RWPE1 (cell line): ENCODE results near the gene SLCO2B1.

Source experiments
- CTCF ChIA-PET: fragments of 350-600 bp; sonication (Branson Sonifier 250); formaldehyde crosslinking; extraction: SDS; loops from one replicate; lab custom pipeline; 2021; lab: Yijun Ruan, JAX
- POLR2A ChIA-PET: fragments of 400-600 bp; formaldehyde crosslinking; extraction: SDS; loops from one replicate; lab custom pipeline; 2020; ENCODE audit warnings: antibody characterized with exemption; ENCODE audit not compliant: low non-redundant PET; lab: Yijun Ruan, JAX
- DNase-seq: peaks from one replicate; pipeline ENCODE4 v3.0.0; 2012; ENCODE audit warnings: low spot score
- H3K27ac ChIP-seq: fragments of 450-650 bp; 2 replicates; pipeline ENCODE4 v1.5.1; 2017
- TF ChIP-seq, protein P1 (sequence below): fragments of 450-650 bp; conservative IDR thresholded peaks from 2 replicates; pipeline ENCODE4 v1.5.1; 2017; ENCODE audit warnings: low read depth, mild to moderate bottlenecking

Gene SLCO2B1

DNA sequence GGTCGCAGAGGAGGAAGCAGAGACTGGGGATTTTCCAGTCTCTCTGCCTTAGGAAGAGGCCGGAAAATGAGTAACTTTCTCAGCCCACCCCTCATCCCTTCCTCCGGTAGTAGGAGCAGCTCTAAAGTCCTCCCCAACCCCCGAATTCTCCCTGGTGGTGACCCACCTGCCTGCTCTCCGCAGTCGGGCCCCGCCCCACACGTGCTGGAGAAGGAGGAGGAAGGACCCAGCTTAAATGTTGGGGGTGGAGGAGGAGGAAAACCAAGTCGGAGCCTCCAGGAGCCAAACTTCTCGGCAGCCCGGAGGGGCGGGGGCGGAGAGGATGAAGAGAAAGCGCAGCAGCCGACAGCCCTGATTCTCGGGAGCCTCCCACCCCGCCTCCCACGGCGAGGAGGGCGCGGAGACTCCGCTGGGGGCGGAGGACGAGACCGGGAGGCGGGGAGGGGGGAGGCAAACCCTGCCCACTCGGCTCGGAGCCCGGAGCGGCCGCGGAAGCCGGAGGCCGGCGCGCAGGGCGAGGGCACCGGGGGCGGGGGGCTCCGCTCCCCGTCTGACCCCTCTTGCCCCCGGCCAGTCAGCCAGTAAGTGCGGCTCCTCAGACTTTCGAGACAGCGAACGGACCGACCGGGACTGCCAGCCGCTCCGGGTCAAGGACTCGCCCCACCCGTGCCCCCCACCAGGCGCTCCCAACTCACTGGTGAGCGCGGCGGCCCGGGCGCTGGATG, 89.6 kb downstream of the SLCO2B1 start, which contains the start of gene TPBGL:
TSS of gene TPBGL (plus strand) at position 464 of the 725 bp plus-strand sequence. CDS start 276 bp downstream, outside the sequence.
- H3K27ac ChIP-seq: no peak within 1 kb of the TSS
- CTCF ChIA-PET: interaction anchor here (0.6 to 2.5 kb wide), 11 partner anchors 9 to 1007 kb away, joined by 3 to 22 read pairs (median 4); no protein-coding TSS in a partner anchor
- POLR2A ChIA-PET: no interaction called here
- TF ChIP-seq, protein P1, sequence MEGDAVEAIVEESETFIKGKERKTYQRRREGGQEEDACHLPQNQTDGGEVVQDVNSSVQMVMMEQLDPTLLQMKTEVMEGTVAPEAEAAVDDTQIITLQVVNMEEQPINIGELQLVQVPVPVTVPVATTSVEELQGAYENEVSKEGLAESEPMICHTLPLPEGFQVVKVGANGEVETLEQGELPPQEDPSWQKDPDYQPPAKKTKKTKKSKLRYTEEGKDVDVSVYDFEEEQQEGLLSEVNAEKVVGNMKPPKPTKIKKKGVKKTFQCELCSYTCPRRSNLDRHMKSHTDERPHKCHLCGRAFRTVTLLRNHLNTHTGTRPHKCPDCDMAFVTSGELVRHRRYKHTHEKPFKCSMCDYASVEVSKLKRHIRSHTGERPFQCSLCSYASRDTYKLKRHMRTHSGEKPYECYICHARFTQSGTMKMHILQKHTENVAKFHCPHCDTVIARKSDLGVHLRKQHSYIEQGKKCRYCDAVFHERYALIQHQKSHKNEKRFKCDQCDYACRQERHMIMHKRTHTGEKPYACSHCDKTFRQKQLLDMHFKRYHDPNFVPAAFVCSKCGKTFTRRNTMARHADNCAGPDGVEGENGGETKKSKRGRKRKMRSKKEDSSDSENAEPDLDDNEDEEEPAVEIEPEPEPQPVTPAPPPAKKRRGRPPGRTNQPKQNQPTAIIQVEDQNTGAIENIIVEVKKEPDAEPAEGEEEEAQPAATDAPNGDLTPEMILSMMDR: no peak
- no peak for DNase-seq

- TF ChIP-seq, protein P1: peak; percentile 97
- DNase-seq: peak; percentile 86
- H3K27ac ChIP-seq: no peak overlapping the region
- ChIA-PET CTCF (interaction anchor here (0.5 to 2.5 kb wide), 26 partner anchors 8 to 1176 kb away, joined by 3 to 22 read pairs (median 4); no protein-coding TSS in a partner anchor), POLR2A (no interaction called here)
Observed at GRCh38 chr11:75241036-75241905, 90.4 kb downstream of the SLCO2B1 start.

DNA sequence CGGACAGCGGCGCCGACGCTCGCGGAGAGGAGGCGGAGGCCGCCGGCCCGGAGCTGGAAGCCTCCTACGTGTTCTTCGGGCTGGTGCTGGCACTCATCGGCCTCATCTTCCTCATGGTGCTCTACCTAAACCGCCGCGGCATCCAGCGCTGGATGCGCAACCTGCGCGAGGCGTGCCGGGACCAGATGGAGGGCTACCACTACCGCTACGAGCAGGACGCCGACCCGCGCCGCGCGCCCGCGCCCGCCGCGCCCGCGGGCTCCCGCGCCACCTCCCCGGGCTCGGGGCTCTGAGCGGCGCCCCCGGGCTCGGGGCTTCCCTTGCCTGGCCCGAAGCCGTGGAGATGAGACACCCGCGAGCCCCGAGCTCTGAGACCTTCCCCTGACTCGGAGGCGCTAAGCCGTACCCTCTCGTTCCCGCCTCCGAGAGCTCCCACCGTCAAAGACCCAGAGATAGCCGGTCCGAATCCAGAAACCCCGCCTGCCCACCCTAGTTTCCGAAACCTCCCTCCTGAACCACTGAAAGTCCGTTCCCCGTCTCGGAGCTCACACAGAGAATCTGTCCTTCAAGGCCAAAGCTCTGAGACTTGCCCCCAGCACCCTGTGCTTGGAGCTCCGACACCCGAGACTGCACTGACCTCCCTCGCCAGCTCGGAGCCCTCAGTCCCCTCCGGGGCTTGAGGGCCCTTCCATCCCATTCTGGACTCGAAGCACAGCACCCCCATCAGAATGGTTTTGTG, 91.2 kb downstream of the SLCO2B1 start:
- no peak for DNase-seq
- POLR2A ChIA-PET: no interaction called here
- H3K27ac ChIP-seq: no peak overlapping the region
- CTCF ChIA-PET: interaction anchor here (0.5 to 2.5 kb wide), 21 partner anchors 8 to 1175 kb away, joined by 3 to 22 read pairs (median 4); no protein-coding TSS in a partner anchor
- TF ChIP-seq, protein P1: peak; percentile 63

- TF ChIP-seq, protein P1: no peak
- no peak overlapping the region for H3K27ac ChIP-seq
- no peak for DNase-seq
- POLR2A ChIA-PET: no interaction called here
- CTCF ChIA-PET: interaction anchor here (0.6 to 2.3 kb wide), 10 partner anchors 10 to 562 kb away, joined by 3 to 18 read pairs (median 4); no protein-coding TSS in a partner anchor
Observed at GRCh38 chr11:75242722-75243600, 92.1 kb downstream of the SLCO2B1 start.

DNA sequence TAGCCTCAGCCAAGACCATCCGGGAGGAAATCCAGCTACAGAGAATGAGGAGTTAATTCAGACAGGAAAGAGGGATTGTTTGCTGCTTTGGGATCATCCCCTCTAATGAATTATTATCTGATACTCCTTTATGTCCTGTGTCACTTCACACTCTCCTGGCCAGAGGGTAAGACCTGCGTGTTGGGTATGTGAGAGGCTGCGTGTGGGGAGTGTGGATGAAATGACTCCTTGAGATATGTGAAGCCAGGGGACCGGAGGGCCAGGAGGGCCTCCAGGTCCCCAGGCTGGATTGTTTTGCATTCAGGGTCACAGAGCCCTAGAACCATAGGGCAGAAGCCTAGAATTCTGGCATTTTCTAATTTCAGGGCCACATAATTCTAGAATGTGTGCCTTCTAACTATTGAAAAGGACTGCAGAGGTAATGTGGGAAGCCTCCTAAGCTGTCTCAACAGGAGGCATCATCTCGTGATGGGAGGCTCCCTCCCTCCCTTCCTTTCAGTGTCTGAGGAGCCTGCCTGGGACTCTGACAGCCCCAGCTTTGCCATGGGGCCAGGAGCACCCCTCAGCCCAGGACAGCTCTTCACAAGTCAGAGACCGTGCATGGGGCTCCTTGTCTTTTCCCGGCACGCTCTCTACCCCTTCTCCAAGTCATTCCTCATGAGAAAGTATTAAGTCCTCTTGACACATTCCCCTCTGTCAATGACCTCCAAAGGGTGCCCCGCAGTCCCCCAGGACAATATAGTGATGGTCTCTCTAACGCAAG, 93.3 kb downstream of the SLCO2B1 start:
- H3K27ac ChIP-seq: no peak overlapping the region
- TF ChIP-seq, protein P1: no peak
- ChIA-PET POLR2A (no interaction called here), CTCF (interaction anchor here (1.4 kb wide), 1 partner anchor 104 kb away, joined by 3 read pairs; no protein-coding TSS in a partner anchor)
- no peak for DNase-seq
